Neural cell (in vitro differentiated cells): ENCODE data around the gene NLRC3.

Experiments used
- EP300 ChIP-seq: fragments of 450-650 bp; conservative IDR thresholded peaks from 2 replicates; pipeline ENCODE4 v1.6.1; 2014; ENCODE audit warnings: antibody characterized with exemption, mild to moderate bottlenecking, moderate library complexity; ENCODE audit not compliant: poor library complexity, severe bottlenecking
- EZH2 ChIP-seq: fragments of 200-600, 300-800 bp; shearing (Covaris generic), sonication (generic); IDR thresholded peaks from 2 replicates; pipeline ENCODE4 v1.6.1; 2014; ENCODE audit warnings: antibody characterized with exemption, low read length, borderline replicate concordance, mild to moderate bottlenecking; ENCODE audit not compliant: insufficient read depth, poor library complexity, severe bottlenecking
- MXI1 ChIP-seq: fragments of 450-650 bp; conservative IDR thresholded peaks from 2 replicates; pipeline ENCODE4 v1.6.1; 2014; ENCODE audit warnings: antibody characterized with exemption, mild to moderate bottlenecking; ENCODE audit not compliant: poor library complexity, severe bottlenecking
- POLR2AphosphoS5 ChIP-seq: IDR thresholded peaks from 2 replicates; pipeline ENCODE4 v1.6.1; 2012
- RAD21 ChIP-seq: fragments of 450-650 bp; conservative IDR thresholded peaks from 2 replicates; pipeline ENCODE4 v1.6.1; 2014; ENCODE audit warnings: antibody characterized with exemption, mild to moderate bottlenecking, moderate library complexity
- TAF1 ChIP-seq: IDR thresholded peaks from 2 replicates; pipeline ENCODE4 v1.6.1; 2012; ENCODE audit warnings: low read depth
- TF ChIP-seq, protein P1 (sequence below): fragments of 450-650 bp; IDR thresholded peaks from 2 replicates; pipeline ENCODE4 v1.5.1; 2014; ENCODE audit warnings: antibody characterized with exemption, mild to moderate bottlenecking, moderate library complexity; ENCODE audit not compliant: poor library complexity, severe bottlenecking
- TF ChIP-seq, protein P2 (sequence below): IDR thresholded peaks from 2 replicates; pipeline ENCODE4 v1.6.1; 2012; ENCODE audit warnings: borderline replicate concordance

DNA sequence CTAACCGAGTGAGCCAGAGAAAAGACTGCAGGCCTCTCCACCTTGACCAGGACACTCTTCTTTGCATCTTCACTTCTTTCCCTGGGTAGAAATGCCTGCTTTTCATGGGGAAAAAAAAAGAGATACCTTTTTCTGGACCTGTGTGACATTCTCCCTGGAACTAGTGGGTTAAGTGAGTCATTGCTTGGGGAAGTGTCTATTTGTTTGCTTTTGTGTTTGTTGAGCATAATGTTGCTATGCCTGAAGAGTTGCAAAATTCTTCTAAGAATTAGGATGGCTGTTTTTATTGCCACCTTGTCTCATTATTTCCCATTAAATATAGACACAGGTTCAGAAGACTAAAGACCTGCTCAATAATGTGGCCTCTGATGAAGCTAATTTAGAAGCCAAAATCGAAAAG is 57.6 kb downstream of the NLRC3 start:
- TF ChIP-seq, protein P1, sequence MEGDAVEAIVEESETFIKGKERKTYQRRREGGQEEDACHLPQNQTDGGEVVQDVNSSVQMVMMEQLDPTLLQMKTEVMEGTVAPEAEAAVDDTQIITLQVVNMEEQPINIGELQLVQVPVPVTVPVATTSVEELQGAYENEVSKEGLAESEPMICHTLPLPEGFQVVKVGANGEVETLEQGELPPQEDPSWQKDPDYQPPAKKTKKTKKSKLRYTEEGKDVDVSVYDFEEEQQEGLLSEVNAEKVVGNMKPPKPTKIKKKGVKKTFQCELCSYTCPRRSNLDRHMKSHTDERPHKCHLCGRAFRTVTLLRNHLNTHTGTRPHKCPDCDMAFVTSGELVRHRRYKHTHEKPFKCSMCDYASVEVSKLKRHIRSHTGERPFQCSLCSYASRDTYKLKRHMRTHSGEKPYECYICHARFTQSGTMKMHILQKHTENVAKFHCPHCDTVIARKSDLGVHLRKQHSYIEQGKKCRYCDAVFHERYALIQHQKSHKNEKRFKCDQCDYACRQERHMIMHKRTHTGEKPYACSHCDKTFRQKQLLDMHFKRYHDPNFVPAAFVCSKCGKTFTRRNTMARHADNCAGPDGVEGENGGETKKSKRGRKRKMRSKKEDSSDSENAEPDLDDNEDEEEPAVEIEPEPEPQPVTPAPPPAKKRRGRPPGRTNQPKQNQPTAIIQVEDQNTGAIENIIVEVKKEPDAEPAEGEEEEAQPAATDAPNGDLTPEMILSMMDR, result no peak
- TF ChIP-seq EZH2 (no peak), TAF1 (no peak), POLR2AphosphoS5 (no peak), MXI1 (no peak), EP300 (no peak), RAD21 (no peak)
- TF ChIP-seq, protein P2, sequence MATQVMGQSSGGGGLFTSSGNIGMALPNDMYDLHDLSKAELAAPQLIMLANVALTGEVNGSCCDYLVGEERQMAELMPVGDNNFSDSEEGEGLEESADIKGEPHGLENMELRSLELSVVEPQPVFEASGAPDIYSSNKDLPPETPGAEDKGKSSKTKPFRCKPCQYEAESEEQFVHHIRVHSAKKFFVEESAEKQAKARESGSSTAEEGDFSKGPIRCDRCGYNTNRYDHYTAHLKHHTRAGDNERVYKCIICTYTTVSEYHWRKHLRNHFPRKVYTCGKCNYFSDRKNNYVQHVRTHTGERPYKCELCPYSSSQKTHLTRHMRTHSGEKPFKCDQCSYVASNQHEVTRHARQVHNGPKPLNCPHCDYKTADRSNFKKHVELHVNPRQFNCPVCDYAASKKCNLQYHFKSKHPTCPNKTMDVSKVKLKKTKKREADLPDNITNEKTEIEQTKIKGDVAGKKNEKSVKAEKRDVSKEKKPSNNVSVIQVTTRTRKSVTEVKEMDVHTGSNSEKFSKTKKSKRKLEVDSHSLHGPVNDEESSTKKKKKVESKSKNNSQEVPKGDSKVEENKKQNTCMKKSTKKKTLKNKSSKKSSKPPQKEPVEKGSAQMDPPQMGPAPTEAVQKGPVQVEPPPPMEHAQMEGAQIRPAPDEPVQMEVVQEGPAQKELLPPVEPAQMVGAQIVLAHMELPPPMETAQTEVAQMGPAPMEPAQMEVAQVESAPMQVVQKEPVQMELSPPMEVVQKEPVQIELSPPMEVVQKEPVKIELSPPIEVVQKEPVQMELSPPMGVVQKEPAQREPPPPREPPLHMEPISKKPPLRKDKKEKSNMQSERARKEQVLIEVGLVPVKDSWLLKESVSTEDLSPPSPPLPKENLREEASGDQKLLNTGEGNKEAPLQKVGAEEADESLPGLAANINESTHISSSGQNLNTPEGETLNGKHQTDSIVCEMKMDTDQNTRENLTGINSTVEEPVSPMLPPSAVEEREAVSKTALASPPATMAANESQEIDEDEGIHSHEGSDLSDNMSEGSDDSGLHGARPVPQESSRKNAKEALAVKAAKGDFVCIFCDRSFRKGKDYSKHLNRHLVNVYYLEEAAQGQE, result no peak
